Neural progenitor cell (in vitro differentiated cells): Measurements from ENCODE around the gene CD19.

ENCODE experiments used
- EZH2 ChIP-seq: fragments of 200-600 bp; sonication (generic); IDR thresholded peaks from 2 replicates; pipeline ENCODE4 v1.6.1; 2017; ENCODE audit warnings: antibody characterized with exemption, mild to moderate bottlenecking, moderate library complexity
- EZH2phosphoT487 ChIP-seq: fragments of 200-600 bp; sonication (generic); IDR thresholded peaks from 2 replicates; pipeline ENCODE4 v1.6.1; 2017; ENCODE audit warnings: antibody characterized with exemption
- TF ChIP-seq, protein P1 (sequence below): fragments of 200-600 bp; sonication (generic); IDR thresholded peaks from 2 replicates; pipeline ENCODE4 v1.5.1; 2017; ENCODE audit warnings: antibody characterized with exemption, mild to moderate bottlenecking

DNA sequence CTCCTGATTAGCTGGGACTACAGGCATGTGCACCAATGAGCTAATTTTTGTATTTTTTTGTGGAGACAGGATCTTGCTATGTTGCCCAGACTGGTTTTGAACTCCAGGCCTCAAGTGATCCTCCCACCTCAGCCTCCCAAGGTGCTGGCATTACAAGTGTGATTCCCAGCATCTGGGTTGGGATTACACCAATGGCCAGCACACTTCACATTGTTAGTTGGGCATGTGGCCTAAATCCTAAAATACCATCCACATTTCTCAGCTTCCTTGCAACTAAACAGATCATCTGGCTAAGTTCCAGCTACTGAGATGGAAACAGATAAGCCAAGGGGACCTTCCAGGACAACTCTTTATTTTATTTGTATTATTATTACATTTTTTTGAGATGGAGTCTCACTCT lies 16.6 kb upstream of the CD19 start:
- TF ChIP-seq, protein P1, sequence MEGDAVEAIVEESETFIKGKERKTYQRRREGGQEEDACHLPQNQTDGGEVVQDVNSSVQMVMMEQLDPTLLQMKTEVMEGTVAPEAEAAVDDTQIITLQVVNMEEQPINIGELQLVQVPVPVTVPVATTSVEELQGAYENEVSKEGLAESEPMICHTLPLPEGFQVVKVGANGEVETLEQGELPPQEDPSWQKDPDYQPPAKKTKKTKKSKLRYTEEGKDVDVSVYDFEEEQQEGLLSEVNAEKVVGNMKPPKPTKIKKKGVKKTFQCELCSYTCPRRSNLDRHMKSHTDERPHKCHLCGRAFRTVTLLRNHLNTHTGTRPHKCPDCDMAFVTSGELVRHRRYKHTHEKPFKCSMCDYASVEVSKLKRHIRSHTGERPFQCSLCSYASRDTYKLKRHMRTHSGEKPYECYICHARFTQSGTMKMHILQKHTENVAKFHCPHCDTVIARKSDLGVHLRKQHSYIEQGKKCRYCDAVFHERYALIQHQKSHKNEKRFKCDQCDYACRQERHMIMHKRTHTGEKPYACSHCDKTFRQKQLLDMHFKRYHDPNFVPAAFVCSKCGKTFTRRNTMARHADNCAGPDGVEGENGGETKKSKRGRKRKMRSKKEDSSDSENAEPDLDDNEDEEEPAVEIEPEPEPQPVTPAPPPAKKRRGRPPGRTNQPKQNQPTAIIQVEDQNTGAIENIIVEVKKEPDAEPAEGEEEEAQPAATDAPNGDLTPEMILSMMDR, result no peak
- TF ChIP-seq EZH2 (no peak), EZH2phosphoT487 (no peak)
